Neural progenitor cell (in vitro differentiated cells): ENCODE results near the gene GALNT13. TPM values are rescaled to one million over a fixed set of nuclear protein-coding genes. Genes with fewer than 3 reads are reported as not detected.

Source experiments
- DNase-seq: peaks from one replicate; pipeline ENCODE4 v3.0.0-alpha.2; 2016; ENCODE audit warnings: low spot score
- H2AFZ ChIP-seq: fragments of 200-600 bp; sonication (generic); replicated peaks from 2 replicates; pipeline ENCODE4 v1.6.1; 2016; ENCODE audit warnings: antibody characterized with exemption
- H3F3A ChIP-seq: fragments of 200-600 bp; sonication (generic); 2 replicates; pipeline ENCODE4 v1.6.1; 2016; ENCODE audit warnings: antibody characterized with exemption, low read depth
- H3K27ac ChIP-seq: fragments of 200-600 bp; sonication (generic); 2 replicates; pipeline ENCODE4 v1.5.1; 2016; ENCODE audit warnings: mild to moderate bottlenecking
- H3K27me3 ChIP-seq: fragments of 200-600 bp; sonication (generic); 2 replicates; pipeline ENCODE4 v1.6.1; 2016; ENCODE audit warnings: mild to moderate bottlenecking, moderate library complexity
- H3K36me3 ChIP-seq: fragments of 200-600 bp; sonication (generic); 2 replicates; pipeline ENCODE4 v1.5.1; 2016
- H3K4me1 ChIP-seq: fragments of 200-600 bp; sonication (generic); 2 replicates; pipeline ENCODE4 v1.6.1; 2016; ENCODE audit warnings: mixed run types
- H3K4me2 ChIP-seq: fragments of 200-600 bp; sonication (generic); 2 replicates; pipeline ENCODE4 v1.6.1; 2016
- H3K4me3 ChIP-seq: fragments of 200-600 bp; sonication (generic); 2 replicates; pipeline ENCODE4 v1.5.1; 2016
- H3K79me2 ChIP-seq: fragments of 200-600 bp; sonication (generic); 2 replicates; pipeline ENCODE4 v1.6.1; 2016; ENCODE audit warnings: low read depth
- H3K9ac ChIP-seq: fragments of 200-600 bp; sonication (generic); 2 replicates; pipeline ENCODE4 v1.6.1; 2016
- H3K9me3 ChIP-seq: fragments of 200-600 bp; sonication (generic); 2 replicates; pipeline ENCODE4 v1.5.1; 2016; ENCODE audit warnings: low read depth
- H4K20me1 ChIP-seq: fragments of 200-600 bp; sonication (generic); 2 replicates; pipeline ENCODE4 v1.6.1; 2016; ENCODE audit warnings: low read depth
- H3K27ac Mint-ChIP-seq: 3 replicates; pipeline ENCODE4 v1.8.0; 2021; ENCODE audit warnings: mixed read lengths
- H3K27me3 Mint-ChIP-seq: 2 replicates; pipeline ENCODE4 v1.8.0; 2022; ENCODE audit warnings: low read depth, mild to moderate bottlenecking, inconsistent platforms, moderate library complexity, mixed read lengths; ENCODE audit not compliant: insufficient read depth
- H3K36me3 Mint-ChIP-seq: 3 replicates; pipeline ENCODE4 v1.8.0; 2021; ENCODE audit warnings: mixed read lengths
- H3K4me1 Mint-ChIP-seq: 3 replicates; pipeline ENCODE4 v1.8.0; 2021; ENCODE audit warnings: mixed read lengths
- H3K4me3 Mint-ChIP-seq: 3 replicates; pipeline ENCODE4 v1.8.0; 2021; ENCODE audit warnings: mild to moderate bottlenecking, moderate library complexity, mixed read lengths
- H3K9me3 Mint-ChIP-seq: 3 replicates; pipeline ENCODE4 v1.8.0; 2020; ENCODE audit warnings: mixed read lengths
- EZH2 ChIP-seq: fragments of 200-600 bp; sonication (generic); IDR thresholded peaks from 2 replicates; pipeline ENCODE4 v1.6.1; 2017; ENCODE audit warnings: antibody characterized with exemption, mild to moderate bottlenecking, moderate library complexity
- EZH2phosphoT487 ChIP-seq: fragments of 200-600 bp; sonication (generic); IDR thresholded peaks from 2 replicates; pipeline ENCODE4 v1.6.1; 2017; ENCODE audit warnings: antibody characterized with exemption
- total RNA-seq: library from RNA; depleted of rRNA; stranded (reverse); fragments of >200 nt; gene quantifications from 2 replicates; pipeline ENCODE4 v1.2.3, GENCODE V29; 2015; ENCODE audit warnings: low replicate concordance
- TF ChIP-seq, protein P1 (sequence below): fragments of 200-600 bp; sonication (generic); IDR thresholded peaks from 2 replicates; pipeline ENCODE4 v1.5.1; 2017; ENCODE audit warnings: antibody characterized with exemption, mild to moderate bottlenecking

The GALNT13 gene
- total RNA-seq, 1 donor from 2014 or later, result 5.9 TPM

DNA sequence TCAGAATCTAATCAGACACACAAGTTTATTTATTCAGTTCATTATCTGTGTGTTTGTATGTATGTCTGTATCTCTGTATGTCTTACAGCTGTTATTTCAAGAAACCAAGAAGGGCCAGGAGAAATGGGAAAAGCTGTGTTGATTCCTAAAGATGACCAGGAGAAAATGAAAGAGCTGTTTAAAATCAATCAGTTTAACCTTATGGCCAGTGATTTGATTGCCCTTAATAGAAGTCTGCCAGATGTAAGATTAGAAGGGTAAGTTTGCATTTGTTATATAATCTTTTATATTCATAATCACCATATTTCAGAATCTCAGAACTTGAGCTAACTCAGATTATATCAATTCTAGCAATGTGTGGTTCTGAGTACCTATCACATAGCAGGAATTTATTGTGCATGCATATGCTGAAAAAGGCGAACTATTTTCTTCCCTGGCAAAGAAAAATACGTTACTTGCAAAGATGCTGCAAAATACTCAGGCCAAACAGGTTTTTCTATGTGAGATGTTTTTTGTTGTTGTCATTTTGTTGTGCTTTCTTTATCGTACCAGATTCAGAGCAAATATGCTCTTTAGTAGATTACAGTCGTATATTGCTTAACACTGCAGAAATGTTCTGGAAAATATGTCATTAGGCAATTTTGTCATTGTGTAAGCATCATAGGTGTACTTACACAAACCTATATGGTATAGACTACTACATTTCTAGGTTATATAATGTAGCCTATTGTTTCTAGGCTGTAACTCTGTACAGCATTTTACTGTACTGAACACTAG lies 268.7 kb downstream of the GALNT13 start:
- no peaks in the 10 kb centered on the region for H3K27me3 ChIP-seq
- no peak for DNase-seq
- H2AFZ ChIP-seq, result no peak overlapping the region
- no peak overlapping the region for H3K27ac ChIP-seq
- H3K4me3 Mint-ChIP-seq, result no peak overlapping the region
- TF ChIP-seq, protein P1, sequence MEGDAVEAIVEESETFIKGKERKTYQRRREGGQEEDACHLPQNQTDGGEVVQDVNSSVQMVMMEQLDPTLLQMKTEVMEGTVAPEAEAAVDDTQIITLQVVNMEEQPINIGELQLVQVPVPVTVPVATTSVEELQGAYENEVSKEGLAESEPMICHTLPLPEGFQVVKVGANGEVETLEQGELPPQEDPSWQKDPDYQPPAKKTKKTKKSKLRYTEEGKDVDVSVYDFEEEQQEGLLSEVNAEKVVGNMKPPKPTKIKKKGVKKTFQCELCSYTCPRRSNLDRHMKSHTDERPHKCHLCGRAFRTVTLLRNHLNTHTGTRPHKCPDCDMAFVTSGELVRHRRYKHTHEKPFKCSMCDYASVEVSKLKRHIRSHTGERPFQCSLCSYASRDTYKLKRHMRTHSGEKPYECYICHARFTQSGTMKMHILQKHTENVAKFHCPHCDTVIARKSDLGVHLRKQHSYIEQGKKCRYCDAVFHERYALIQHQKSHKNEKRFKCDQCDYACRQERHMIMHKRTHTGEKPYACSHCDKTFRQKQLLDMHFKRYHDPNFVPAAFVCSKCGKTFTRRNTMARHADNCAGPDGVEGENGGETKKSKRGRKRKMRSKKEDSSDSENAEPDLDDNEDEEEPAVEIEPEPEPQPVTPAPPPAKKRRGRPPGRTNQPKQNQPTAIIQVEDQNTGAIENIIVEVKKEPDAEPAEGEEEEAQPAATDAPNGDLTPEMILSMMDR, result no peak
- TF ChIP-seq EZH2 (no peak), EZH2phosphoT487 (no peak)
- no peaks in the 10 kb centered on the region for H4K20me1 ChIP-seq
- H3K4me3 ChIP-seq, result no peak overlapping the region
- peaks cover 2% of the 10 kb centered on the region for H3K27me3 Mint-ChIP-seq
- H3K4me2 ChIP-seq, result no peak overlapping the region
- no peaks in the 10 kb centered on the region for H3K4me1 ChIP-seq
- H3K9me3 ChIP-seq, result no peaks in the 10 kb centered on the region
- H3F3A ChIP-seq, result no peaks in the 10 kb centered on the region
- H3K36me3 Mint-ChIP-seq, result no peaks in the 10 kb centered on the region
- no peak overlapping the region for H3K27ac Mint-ChIP-seq
- H3K36me3 ChIP-seq, result no peaks in the 10 kb centered on the region
- H3K9ac ChIP-seq, result no peak overlapping the region
- H3K9me3 Mint-ChIP-seq, result no peaks in the 10 kb centered on the region
- H3K79me2 ChIP-seq, result no peaks in the 10 kb centered on the region
- H3K4me1 Mint-ChIP-seq, result peaks cover 7% of the 10 kb centered on the region

DNA sequence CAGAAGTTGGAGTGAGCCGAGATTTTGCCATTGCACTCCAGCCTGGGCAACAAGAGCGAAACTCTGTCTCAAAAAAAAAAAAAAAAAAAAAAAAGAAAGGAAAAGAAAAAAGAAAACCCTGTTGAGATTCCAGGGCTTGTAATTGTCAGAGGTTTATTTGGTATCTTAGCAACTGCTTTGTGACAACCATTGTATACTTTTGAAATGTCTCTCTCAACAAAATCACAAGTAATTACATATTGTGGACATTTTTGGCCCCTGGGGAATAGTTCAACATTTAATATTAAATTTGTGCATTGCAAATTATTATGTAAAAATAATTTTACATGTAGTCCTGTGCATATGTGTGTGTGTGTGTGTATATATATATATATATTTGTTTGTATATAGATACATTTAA lies 270.8 kb downstream of the GALNT13 start:
- no peaks in the 10 kb centered on the region for H3K4me1 ChIP-seq
- no peak overlapping the region for H3K4me2 ChIP-seq
- H3K4me3 ChIP-seq, result no peak overlapping the region
- peaks cover 7% of the 10 kb centered on the region for H3K4me1 Mint-ChIP-seq
- H3K4me3 Mint-ChIP-seq, result no peak overlapping the region
- no peaks in the 10 kb centered on the region for H3K36me3 Mint-ChIP-seq
- TF ChIP-seq, protein P1, result no peak
- TF ChIP-seq EZH2phosphoT487, result no peak
- TF ChIP-seq EZH2, result no peak
- no peaks in the 10 kb centered on the region for H3K79me2 ChIP-seq
- H3K27me3 ChIP-seq, result no peaks in the 10 kb centered on the region
- no peak overlapping the region for H3K9ac ChIP-seq
- H3K27ac ChIP-seq, result no peak overlapping the region
- no peak overlapping the region for H2AFZ ChIP-seq
- no peak for DNase-seq
- no peaks in the 10 kb centered on the region for H3F3A ChIP-seq
- H4K20me1 ChIP-seq, result no peaks in the 10 kb centered on the region
- H3K9me3 Mint-ChIP-seq, result no peaks in the 10 kb centered on the region
- H3K9me3 ChIP-seq, result no peaks in the 10 kb centered on the region
- no peak overlapping the region for H3K27ac Mint-ChIP-seq
- H3K27me3 Mint-ChIP-seq, result peaks cover 2% of the 10 kb centered on the region
- H3K36me3 ChIP-seq, result no peaks in the 10 kb centered on the region

DNA sequence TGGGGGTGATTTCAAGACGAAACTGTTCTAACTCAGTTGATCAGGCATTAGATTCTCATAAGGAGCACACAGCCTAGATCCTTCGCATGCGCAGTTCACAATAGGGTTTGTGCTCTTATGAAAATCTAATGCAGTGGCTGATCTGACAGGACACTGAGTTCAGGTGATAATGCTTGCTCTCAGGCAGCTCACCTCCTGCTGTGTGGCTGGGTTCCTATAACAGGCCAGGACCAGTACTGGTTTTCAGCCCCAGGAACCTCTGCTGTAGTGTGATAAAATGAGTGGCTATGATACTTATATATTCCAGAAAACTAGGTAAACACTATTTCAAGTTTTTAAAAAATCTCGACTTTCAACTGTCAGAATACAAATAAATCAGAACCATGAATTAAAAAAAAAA lies 271.4 kb downstream of the GALNT13 start:
- Histone ChIP-seq H3K9ac (no peak overlapping the region), H4K20me1 (no peaks in the 10 kb centered on the region), H2AFZ (no peak overlapping the region), H3K4me3 (no peak overlapping the region), H3F3A (no peaks in the 10 kb centered on the region), H3K9me3 (no peaks in the 10 kb centered on the region), H3K4me1 (no peaks in the 10 kb centered on the region), H3K4me2 (no peak overlapping the region), H3K79me2 (no peaks in the 10 kb centered on the region), H3K27ac (no peak overlapping the region), H3K36me3 (no peaks in the 10 kb centered on the region), H3K27me3 (no peaks in the 10 kb centered on the region)
- no peak overlapping the region for H3K4me3 Mint-ChIP-seq
- H3K36me3 Mint-ChIP-seq, result no peaks in the 10 kb centered on the region
- TF ChIP-seq EZH2 (no peak), EZH2phosphoT487 (no peak)
- TF ChIP-seq, protein P1, result no peak
- peak overlapping the region; percentile 76 for H3K27ac Mint-ChIP-seq
- peak; percentile 13 for DNase-seq
- peaks cover 2% of the 10 kb centered on the region for H3K27me3 Mint-ChIP-seq
- peaks cover 1% of the 10 kb centered on the region for H3K9me3 Mint-ChIP-seq
- peaks cover 7% of the 10 kb centered on the region for H3K4me1 Mint-ChIP-seq
